Endodermal cell (in vitro differentiated cells): ENCODE results near the gene GSC2. TPM values are rescaled to one million over a fixed set of nuclear protein-coding genes. Genes with fewer than 3 reads are reported as not detected.
A peak's percentile ranks its signal among the peaks of the same experiment; 100 is the strongest.

ENCODE experiments used
- DNase-seq: peaks from one replicate; pipeline ENCODE4 v3.0.0-alpha.2; 2017
- H3K27ac ChIP-seq: 2 replicates; pipeline ENCODE4 v1.5.1; 2013; ENCODE audit warnings: mild to moderate bottlenecking, low read depth, low read length, moderate library complexity
- H3K27me3 ChIP-seq: 2 replicates; pipeline ENCODE4 v1.6.1; 2013; ENCODE audit warnings: mild to moderate bottlenecking, low read length, moderate library complexity; ENCODE audit not compliant: insufficient read depth, control insufficient read depth, poor library complexity, severe bottlenecking
- H3K36me3 ChIP-seq: 2 replicates; pipeline ENCODE4 v1.7.0; 2013; ENCODE audit warnings: mild to moderate bottlenecking, low read length, moderate library complexity; ENCODE audit not compliant: control insufficient read depth, insufficient read depth
- H3K4me1 ChIP-seq: one replicate; pipeline ENCODE4 v1.7.0; 2013; ENCODE audit warnings: low read length; ENCODE audit not compliant: control insufficient read depth, insufficient read depth
- H3K4me3 ChIP-seq: 2 replicates; pipeline ENCODE4 v1.5.1; 2013; ENCODE audit warnings: mild to moderate bottlenecking, low read length, moderate library complexity
- H3K9ac ChIP-seq: 2 replicates; pipeline ENCODE4 v1.6.1; 2013; ENCODE audit warnings: mild to moderate bottlenecking, low read length, moderate library complexity; ENCODE audit not compliant: poor library complexity, severe bottlenecking; ENCODE audit errors: extremely low read depth
- H3K9me3 ChIP-seq: 2 replicates; pipeline ENCODE4 v1.6.1; 2013; ENCODE audit warnings: mild to moderate bottlenecking, low read length, moderate library complexity; ENCODE audit not compliant: control insufficient read depth
- H3K27ac Mint-ChIP-seq: 2 replicates; pipeline ENCODE4 v1.8.0; 2020; ENCODE audit warnings: mixed read lengths
- H3K27me3 Mint-ChIP-seq: 2 replicates; pipeline ENCODE4 v1.8.0; 2021; ENCODE audit warnings: mild to moderate bottlenecking, mixed read lengths; ENCODE audit not compliant: insufficient read depth
- H3K36me3 Mint-ChIP-seq: 2 replicates; pipeline ENCODE4 v1.8.0; 2020; ENCODE audit warnings: low read depth, mixed read lengths
- H3K4me1 Mint-ChIP-seq: 2 replicates; pipeline ENCODE4 v1.8.0; 2020; ENCODE audit warnings: mixed read lengths
- H3K4me3 Mint-ChIP-seq: 2 replicates; pipeline ENCODE4 v1.8.0; 2020; ENCODE audit warnings: mild to moderate bottlenecking, moderate library complexity, mixed read lengths
- H3K9me3 Mint-ChIP-seq: 2 replicates; pipeline ENCODE4 v1.8.0; 2020; ENCODE audit warnings: mild to moderate bottlenecking, mixed read lengths
- CTCF ChIP-seq: fragments of 200-600 bp; sonication (generic); conservative IDR thresholded peaks from 2 replicates; pipeline ENCODE4 v1.5.0; 2021; ENCODE audit warnings: antibody characterized with exemption, mild to moderate bottlenecking
- WGBS, 2 experiments: methylation state at CpG; one replicate each; pipeline versions ENCODE4 v1.1.5 to v1.1.7; 2013; ENCODE audit warnings: missing lambda C conversion rate in 2 of 2, mixed read lengths in 1 of 2; ENCODE audit not compliant: insufficient coverage in 1 of 2, insufficient read length in 1 of 2; 5-methylcytosine and 5-hydroxymethylcytosine counted together
- total RNA-seq, 2 donors: library from RNA; stranded (reverse); fragmentation: NEBNext Ultra II Directional in 1 of 2; extraction: Animal tissue kit (Norgen Biotek cat#: 25700) in 1 of 2; gene quantifications; 2 replicates in 1 of 2; 3 replicates in 1 of 2; pipeline ENCODE4 v1.2.1, GENCODE V29; 2021

Gene GSC2
- total RNA-seq, 2 donors from 2014 or later = not detected

- Mint-ChIP-seq H3K4me1 (peaks cover 8% of the 10 kb centered on the region), H3K4me3 (no peak overlapping the region), H3K9me3 (peaks cover 12% of the 10 kb centered on the region), H3K27me3 (peaks cover 79% of the 10 kb centered on the region), H3K27ac (no peak overlapping the region), H3K36me3 (no peaks in the 10 kb centered on the region)
- Histone ChIP-seq H3K4me1 (no peaks in the 10 kb centered on the region), H3K27ac (no peak overlapping the region), H3K9me3 (peaks cover 8% of the 10 kb centered on the region), H3K36me3 (no peaks in the 10 kb centered on the region), H3K9ac (no peak overlapping the region), H3K27me3 (peaks cover 78% of the 10 kb centered on the region), H3K4me3 (no peak overlapping the region)
- TF ChIP-seq CTCF = no peak
- DNase-seq = no peak
- WGBS, 2 experiments = 76 to 77% methylated on average over 24 to 33 of the region's 33 CpGs
Measured at GRCh38 chr22:19148417-19149046, 1.6 kb downstream of the GSC2 start.

- peaks cover 8% of the 10 kb centered on the region for H3K4me1 Mint-ChIP-seq
- H3K4me3 ChIP-seq = no peak overlapping the region
- no peaks in the 10 kb centered on the region for H3K4me1 ChIP-seq
- H3K27me3 Mint-ChIP-seq = peaks cover 66% of the 10 kb centered on the region
- no peak for TF ChIP-seq CTCF
- no peak overlapping the region for H3K27ac ChIP-seq
- 32 to 34% methylated on average over 7 to 9 of the region's 9 CpGs for WGBS, 2 experiments
- no peak overlapping the region for H3K9ac ChIP-seq
- H3K27ac Mint-ChIP-seq = no peak overlapping the region
- peaks cover 12% of the 10 kb centered on the region for H3K9me3 Mint-ChIP-seq
- peak; percentile 75 for DNase-seq
- H3K4me3 Mint-ChIP-seq = no peak overlapping the region
- peaks cover 3% of the 10 kb centered on the region for H3K36me3 ChIP-seq
- peaks cover 8% of the 10 kb centered on the region for H3K9me3 ChIP-seq
- peaks cover 65% of the 10 kb centered on the region for H3K27me3 ChIP-seq
- peaks cover 1% of the 10 kb centered on the region for H3K36me3 Mint-ChIP-seq
Measured at GRCh38 chr22:19147195-19147780, 2.8 kb downstream of the GSC2 start.

GRCh38 chr22:19146215-19146968 is 3.7 kb downstream of the GSC2 start:
- TF ChIP-seq CTCF = peak; percentile 39
- Histone ChIP-seq H3K9ac (no peak overlapping the region), H3K4me3 (no peak overlapping the region), H3K27me3 (peaks cover 56% of the 10 kb centered on the region), H3K9me3 (peaks cover 4% of the 10 kb centered on the region), H3K27ac (no peak overlapping the region), H3K36me3 (peaks cover 9% of the 10 kb centered on the region), H3K4me1 (no peaks in the 10 kb centered on the region)
- H3K36me3 Mint-ChIP-seq = peaks cover 4% of the 10 kb centered on the region
- 85 to 87% methylated on average over 10 to 11 of the region's 11 CpGs for WGBS, 2 experiments
- H3K27ac Mint-ChIP-seq = no peak overlapping the region
- no peak overlapping the region for H3K4me3 Mint-ChIP-seq
- peaks cover 8% of the 10 kb centered on the region for H3K4me1 Mint-ChIP-seq
- H3K27me3 Mint-ChIP-seq = peaks cover 57% of the 10 kb centered on the region
- no peak for DNase-seq
- H3K9me3 Mint-ChIP-seq = peaks cover 7% of the 10 kb centered on the region
